Fibroblast of pulmonary artery (primary cell): ENCODE results near the gene HOXB13.

Experiments
- DNase-seq: peaks from one replicate; pipeline ENCODE4 v3.0.0-alpha.2; 2010; ENCODE audit warnings: low read depth
- H3K4me3 ChIP-seq: replicated peaks from 2 replicates; pipeline ENCODE4 v1.5.1; 2011; ENCODE audit warnings: low read depth, mild to moderate bottlenecking, control low read depth, low read length, moderate library complexity
- TF ChIP-seq, protein P1 (sequence below): IDR thresholded peaks from 2 replicates; pipeline ENCODE4 v1.5.1; 2011; ENCODE audit warnings: mild to moderate bottlenecking, control low read depth, low read length, inconsistent platforms; ENCODE audit errors: missing control alignments

The HOXB13 gene

DNA sequence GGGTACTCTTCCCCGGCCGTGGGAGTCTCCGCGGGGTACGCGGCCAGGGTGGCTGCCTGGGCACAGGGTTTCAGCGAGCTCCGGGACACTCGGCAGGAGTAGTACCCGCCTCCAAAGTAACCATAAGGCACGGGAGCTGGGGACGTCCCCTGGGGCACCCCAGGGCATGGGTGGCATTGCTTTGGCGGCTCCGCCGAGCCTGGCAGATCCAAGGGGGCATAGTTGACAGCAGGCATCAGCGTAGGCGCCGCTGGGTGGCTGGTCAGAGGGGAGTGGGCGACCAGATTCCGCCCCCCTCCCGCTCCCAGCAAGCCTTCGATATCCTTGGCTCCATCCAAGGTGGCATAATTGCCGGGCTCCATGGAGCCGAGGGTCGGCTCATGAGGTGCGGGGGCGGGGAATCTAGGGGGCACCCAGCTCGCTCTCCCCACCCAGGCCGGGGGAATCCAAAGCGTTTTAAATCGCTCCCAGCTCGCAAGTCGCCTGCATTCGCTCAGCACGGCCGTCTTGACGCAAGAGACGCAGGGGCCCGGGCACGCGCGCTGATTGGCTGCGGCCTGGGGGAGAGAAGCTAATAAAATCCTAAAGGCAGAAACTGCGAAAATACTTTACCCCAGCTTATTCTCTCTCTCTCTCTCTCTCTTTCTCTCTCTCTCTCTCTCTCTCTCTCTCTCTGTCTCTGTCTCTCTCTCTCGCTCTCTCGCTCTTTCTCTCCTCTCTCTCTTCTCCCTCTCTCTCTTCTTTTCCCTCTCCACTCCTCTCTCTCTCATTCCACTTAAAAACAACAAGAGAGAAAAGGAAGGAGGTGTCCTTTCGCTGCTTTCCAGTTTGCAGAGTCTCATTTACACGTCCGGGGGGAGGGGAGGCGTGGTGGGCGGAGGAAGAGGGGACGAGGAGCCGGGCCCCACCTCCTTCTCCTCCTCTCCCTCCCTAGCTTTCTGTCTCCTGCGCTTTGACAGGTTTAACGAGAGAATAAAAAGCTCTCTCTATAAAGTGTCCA lies at the start of gene HOXB13:
Gene HOXB13 (minus strand): TSS at position 519 of the 1,000 bp plus-strand sequence. CDS start 157 bp downstream, at position 362.
- DNase-seq, result peak; percentile 24
- no peak within 1 kb of the TSS for H3K4me3 ChIP-seq

DNA sequence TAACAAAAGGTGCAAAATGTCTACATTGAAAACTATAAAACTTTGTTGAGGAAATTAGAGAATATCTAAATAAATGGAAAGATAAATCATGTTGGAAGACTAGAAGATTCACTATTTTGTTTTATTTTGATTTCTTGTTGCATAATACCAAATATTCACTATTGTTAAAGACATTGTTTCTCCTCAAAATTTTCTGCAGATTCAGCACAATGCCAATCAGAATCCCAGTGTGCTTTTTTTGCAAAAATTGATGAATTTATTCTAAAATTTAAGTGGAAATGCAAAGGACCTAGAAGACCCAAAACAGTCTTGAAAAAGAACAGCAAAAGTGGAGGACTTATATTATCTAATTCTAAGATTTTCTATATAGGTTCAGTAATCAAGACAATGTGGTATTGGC lies 48.1 kb upstream of the HOXB13 start:
- TF ChIP-seq, protein P1, sequence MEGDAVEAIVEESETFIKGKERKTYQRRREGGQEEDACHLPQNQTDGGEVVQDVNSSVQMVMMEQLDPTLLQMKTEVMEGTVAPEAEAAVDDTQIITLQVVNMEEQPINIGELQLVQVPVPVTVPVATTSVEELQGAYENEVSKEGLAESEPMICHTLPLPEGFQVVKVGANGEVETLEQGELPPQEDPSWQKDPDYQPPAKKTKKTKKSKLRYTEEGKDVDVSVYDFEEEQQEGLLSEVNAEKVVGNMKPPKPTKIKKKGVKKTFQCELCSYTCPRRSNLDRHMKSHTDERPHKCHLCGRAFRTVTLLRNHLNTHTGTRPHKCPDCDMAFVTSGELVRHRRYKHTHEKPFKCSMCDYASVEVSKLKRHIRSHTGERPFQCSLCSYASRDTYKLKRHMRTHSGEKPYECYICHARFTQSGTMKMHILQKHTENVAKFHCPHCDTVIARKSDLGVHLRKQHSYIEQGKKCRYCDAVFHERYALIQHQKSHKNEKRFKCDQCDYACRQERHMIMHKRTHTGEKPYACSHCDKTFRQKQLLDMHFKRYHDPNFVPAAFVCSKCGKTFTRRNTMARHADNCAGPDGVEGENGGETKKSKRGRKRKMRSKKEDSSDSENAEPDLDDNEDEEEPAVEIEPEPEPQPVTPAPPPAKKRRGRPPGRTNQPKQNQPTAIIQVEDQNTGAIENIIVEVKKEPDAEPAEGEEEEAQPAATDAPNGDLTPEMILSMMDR, result no peak
- H3K4me3 ChIP-seq, result no peak overlapping the region
- no peak for DNase-seq

More for the DNA sequence above, at the start of gene HOXB13:
- TF ChIP-seq, protein P1, result no peak

DNA sequence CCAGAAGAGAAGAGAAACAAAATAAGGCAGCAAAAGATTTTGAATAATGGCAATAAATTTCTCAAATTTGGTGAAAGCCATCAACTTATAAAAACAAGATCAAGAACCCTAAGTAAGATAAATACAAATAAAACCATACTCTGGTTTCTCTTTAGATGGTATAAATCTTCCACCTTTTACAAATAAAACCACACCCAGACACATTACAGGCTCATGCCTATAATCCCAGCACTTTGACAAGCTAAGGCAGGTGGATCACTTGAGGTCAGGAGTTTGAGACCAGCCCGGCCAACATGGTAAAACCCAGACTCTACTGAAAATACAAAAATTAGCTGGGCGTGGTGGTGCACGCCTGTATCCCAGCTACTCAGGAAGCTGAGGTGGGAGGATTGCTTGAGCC lies 44.7 kb upstream of the HOXB13 start:
- no peak for DNase-seq
- TF ChIP-seq, protein P1, result no peak
- H3K4me3 ChIP-seq, result no peak overlapping the region

DNA sequence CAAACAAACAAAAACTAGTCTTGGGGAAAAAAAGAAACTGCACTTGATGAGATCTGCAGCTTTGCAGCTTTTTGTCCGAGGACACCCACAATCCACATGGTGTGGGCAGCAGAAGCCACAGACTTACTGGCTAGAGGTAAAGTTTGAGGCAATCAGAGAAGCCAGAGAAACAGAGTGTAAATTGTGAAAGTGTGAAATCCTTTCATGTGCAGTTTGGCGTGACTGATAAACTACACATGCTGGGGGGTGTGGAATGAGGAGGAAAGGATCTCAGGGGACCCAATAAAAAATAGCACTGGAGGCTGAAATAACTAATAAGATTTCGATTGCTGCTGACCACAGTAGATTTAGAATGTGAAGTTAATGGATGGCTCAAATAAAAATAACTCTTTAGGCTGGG lies 42.4 kb upstream of the HOXB13 start:
- no peak for DNase-seq
- H3K4me3 ChIP-seq, result no peak overlapping the region
- TF ChIP-seq, protein P1, result no peak

DNA sequence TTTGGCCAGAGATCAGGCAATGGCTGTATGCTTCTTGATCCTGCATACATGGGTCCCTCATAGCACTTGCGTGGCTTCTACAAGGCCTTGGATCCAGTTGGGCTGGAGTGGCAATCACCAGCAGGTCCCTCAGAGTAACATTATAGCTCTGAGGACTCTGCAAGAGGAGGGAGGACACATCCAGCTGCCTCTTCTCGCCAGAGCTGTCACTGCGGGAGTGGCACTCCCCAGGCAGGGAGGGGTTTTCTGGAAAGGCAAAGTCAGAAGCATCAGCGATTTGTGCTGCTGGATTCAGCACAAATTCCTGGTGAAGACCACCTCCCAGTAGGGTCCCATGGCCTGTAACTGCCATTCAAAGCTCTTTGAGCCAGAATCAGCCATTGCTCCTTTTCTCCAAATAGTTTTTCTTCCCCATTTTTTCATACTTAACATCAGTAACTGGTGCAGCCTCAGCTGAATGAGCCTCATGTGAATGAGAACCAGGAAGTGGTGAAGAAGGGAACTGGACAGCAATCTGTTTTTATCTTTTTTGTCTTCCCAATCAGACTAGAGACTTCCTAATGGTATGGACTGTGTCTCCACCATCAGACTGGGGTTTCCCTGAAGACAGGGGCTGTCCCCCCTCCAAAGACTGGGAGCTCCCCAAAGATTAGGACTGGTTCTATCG lies 40.6 kb upstream of the HOXB13 start:
- no peak overlapping the region for H3K4me3 ChIP-seq
- no peak for DNase-seq
- TF ChIP-seq, protein P1, result no peak

DNA sequence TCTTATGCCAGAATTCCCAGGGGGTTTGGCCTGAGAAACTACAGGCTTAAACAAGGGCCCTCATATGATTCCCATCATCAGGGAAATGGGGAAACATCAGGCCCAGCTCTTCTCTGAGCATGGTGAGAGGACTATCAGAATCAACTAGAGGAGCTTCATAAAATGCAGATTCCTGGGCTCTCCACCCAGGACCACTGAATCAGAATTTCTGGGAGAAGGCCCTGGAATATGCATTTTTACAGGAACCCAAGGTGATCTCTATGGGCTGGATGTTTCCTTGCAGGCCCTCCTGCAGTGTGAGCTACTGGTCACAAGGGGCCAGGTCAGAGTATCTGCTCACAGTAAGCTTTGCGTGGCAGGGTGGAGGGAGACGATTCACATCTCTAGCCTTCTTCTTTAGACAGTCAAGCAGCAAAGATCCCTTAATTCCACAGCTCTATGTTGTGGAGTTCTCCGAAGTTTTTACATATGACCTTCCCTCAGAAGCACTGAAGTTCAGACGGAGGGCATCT lies 38.8 kb upstream of the HOXB13 start:
- TF ChIP-seq, protein P1, result no peak
- DNase-seq, result no peak
- H3K4me3 ChIP-seq, result no peak overlapping the region
